NCI-H1930 (cell line): ENCODE data around the gene EXOSC3.

Source experiments
- DNase-seq, 2 experiments: peaks; one replicate each; lab custom pipeline; 2025; lab: John Stamatoyannopoulos, UW

EXOSC3 gene

GRCh38 chr9:37732086-37732741 lies 52.6 kb downstream of the EXOSC3 start:
- DNase-seq, result no peak

- no peak for DNase-seq
Measured at GRCh38 chr9:37730839-37731238, 54.0 kb downstream of the EXOSC3 start.

- DNase-seq, result no peak
Measured at GRCh38 chr9:37730256-37730655, 54.6 kb downstream of the EXOSC3 start.
